Measurements from ENCODE around the gene RAB44. TPM values are rescaled to one million over a fixed set of nuclear protein-coding genes. Genes with fewer than 3 reads are reported as not detected.

RAB44 gene
- total RNA-seq, 1 experiment from 2014 or later, result under 0.01 TPM

- peak; percentile 85 for DNase-seq (ENCODE audit: low read depth)
Measured at GRCh38 chr6:36769676-36770499, 72.3 kb downstream of the RAB44 start.

- no peak for DNase-seq (ENCODE audit: low read depth)
Measured at GRCh38 chr6:36771145-36771544, 73.5 kb downstream of the RAB44 start.

GRCh38 chr6:36772397-36772796 lies 74.8 kb downstream of the RAB44 start:
- no peak for DNase-seq (ENCODE audit: low read depth)

GRCh38 chr6:36774331-36774730 lies 76.7 kb downstream of the RAB44 start:
- DNase-seq (ENCODE audit: low read depth), result no peak

DNA sequence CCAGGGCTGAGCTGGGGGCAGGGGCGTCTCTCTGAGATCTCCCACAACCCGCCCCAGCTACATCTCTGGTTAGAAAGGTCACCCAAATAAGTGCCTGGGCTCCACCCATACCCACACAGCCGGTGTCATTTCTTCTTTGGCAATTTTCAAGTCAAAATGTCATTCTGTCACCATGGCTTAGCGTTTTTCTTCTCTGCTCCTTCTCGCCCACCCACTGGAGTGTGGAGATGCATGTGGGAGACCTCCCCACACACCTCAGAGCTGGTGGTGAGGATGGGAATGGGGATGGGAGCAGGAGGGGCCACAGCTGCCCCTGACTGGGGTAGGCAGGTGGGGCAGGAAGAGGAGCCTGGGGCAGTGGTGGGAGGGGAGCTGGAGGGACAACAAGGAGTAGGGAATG lies 78.5 kb downstream of the RAB44 start:
- no peak for DNase-seq (ENCODE audit: low read depth)

GRCh38 chr6:36777801-36778200 lies 80.2 kb downstream of the RAB44 start:
- no peak for DNase-seq (ENCODE audit: low read depth)

DNA sequence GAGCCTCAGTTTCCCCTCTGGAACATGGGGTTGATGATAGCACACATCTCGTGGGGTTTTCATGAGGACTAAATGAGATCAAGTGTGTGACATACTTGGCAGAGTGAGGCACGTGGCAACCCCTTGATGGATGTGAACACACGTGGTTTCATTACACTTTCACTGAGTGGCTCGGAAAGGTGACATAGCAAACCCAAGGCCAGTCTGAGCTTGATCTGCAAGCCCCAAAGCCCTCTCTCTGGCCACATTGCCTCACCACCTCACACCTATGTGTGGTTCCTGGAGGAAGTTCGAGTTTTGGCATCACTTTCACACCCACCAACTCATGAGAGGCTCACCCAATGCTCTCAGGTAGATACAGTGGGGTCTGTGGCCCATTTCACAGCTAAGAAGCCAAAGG lies 81.6 kb downstream of the RAB44 start:
- no peak for DNase-seq (ENCODE audit: low read depth)

GRCh38 chr6:36780442-36781177 lies 83.0 kb downstream of the RAB44 start:
- DNase-seq (ENCODE audit: low read depth), result no peak

DNA sequence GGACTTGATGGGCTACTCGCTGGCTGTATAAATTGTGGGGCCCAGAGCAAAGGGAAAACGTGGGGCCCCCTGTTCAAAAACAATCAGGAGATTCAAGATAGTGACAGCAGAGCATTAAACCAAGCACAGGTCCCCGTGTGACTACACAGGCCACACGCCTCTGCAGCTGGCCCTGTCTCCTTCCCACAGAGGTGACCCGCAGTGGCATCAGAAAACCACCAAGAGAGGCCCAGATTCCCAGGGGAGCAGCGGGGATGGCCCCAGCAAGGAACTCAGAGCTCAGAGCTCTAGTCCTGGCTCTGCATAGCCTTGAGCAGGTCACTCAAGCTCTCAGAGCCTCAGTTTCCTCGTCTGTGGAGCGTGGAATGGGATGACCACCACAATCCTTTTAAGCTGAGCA lies 84.0 kb downstream of the RAB44 start:
- no peak for DNase-seq (ENCODE audit: low read depth)

Other genes starting within 250 kb of the RAB44 start
- 22.2 and 31.6 TPM in 2 replicates for gene STK38, start 150.3 kb upstream of the RAB44 start, total RNA-seq (2014; rRNA removed; shearing (Covaris generic))
- gene SRSF3, start 103.5 kb upstream of the RAB44 start, total RNA-seq (2014; rRNA removed; shearing (Covaris generic)), result 259 and 472 TPM in 2 replicates
- gene CDKN1A, start 19.1 kb upstream of the RAB44 start, total RNA-seq (2014; rRNA removed; shearing (Covaris generic)), result 38.4 and 48.8 TPM in 2 replicates
- gene CPNE5, start 141.6 kb downstream of the RAB44 start, total RNA-seq (2014; rRNA removed; shearing (Covaris generic)), result 0.63 TPM in 1 of 2 replicates, not detected in the other
- gene PPIL1, start 177.0 kb downstream of the RAB44 start, total RNA-seq (2014; rRNA removed; shearing (Covaris generic)), result 88.3 and 108 TPM in 2 replicates
- 38.7 and 48.3 TPM in 2 replicates for gene C6orf89, start 188.1 kb downstream of the RAB44 start, total RNA-seq (2014; rRNA removed; shearing (Covaris generic))

All from Daoy (cell line).